ENCODE measurements around the gene GRIN2A.

Gene GRIN2A

DNA sequence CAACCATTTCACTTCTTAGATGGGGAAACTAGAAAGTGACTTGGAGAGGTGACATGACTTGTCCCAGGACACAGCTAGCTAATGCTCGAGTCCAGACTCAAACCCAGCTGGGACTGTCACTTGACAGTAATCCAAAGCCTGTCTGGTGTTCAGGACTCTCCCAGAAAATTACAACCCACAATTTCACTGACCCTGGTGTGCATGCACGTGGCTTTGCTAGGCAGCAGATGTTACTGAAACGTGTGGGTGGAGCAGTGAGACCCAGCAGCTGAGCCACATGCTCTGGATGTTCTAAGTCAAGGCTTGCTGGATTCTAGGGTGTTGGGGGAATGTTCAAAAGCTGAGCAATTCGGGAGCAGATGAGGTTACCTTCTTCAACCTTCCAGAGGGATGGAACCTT lies 364.6 kb downstream of the GRIN2A start:
- DNase-seq (ENCODE audit: low read depth): no peak

DNA sequence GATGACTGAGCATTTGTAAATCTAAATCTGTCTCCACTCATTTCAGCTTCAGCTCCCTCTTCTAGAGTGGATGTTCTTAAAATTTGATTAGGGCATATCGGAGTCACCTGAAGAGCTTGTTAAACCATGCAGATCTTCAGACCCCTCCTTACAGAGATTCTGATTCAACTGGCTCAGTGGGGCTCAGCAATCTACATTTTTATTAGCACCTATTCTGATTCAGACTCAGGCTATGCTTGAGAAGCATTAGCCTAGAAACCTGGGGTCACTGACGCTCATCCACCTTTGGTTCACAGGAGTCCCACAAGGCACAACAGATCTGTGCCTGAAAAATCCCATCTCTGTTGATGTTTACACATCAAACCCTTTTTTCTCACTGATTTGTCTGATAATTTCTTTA lies 365.6 kb downstream of the GRIN2A start:
- no peak for DNase-seq (ENCODE audit: low read depth)

DNA sequence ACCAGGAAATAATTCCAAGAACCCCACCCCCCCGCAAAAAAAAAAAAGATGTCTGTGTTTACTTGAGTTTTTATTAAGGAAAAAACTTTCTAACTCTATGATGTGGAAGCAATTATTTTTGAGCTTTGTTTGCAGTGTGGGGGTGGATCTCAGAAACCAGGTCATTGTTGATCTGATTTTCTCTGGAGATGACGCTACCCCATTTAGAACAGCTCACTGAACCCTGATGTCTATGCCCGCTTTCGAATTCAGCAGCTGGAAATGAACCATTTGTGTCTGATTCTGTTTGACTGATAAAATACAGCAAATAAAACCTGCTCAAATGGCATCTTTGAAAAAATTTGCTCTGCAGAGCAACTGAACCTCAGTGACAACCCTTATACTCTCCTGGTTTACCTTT lies 368.6 kb downstream of the GRIN2A start:
- no peak for DNase-seq (ENCODE audit: low read depth)

DNA sequence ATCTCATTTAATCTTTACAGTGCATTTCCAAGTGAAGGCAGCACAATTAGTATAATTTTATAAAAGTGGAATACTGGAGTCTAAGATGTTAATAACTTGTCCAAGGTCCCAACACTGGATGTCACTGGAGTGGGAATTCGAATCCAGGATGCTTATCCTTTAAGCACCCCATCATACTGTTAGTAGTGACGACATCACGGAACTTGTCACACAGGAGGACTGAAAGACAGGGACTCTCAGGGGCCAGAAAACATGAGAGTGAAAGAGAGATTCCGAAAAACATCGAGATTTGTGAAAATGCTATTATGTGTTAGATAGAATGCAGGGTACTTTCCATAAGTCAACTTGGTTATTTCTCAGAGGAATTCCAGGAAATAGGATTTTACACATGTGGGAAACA lies 374.0 kb downstream of the GRIN2A start:
- DNase-seq (ENCODE audit: low read depth): no peak

DNA sequence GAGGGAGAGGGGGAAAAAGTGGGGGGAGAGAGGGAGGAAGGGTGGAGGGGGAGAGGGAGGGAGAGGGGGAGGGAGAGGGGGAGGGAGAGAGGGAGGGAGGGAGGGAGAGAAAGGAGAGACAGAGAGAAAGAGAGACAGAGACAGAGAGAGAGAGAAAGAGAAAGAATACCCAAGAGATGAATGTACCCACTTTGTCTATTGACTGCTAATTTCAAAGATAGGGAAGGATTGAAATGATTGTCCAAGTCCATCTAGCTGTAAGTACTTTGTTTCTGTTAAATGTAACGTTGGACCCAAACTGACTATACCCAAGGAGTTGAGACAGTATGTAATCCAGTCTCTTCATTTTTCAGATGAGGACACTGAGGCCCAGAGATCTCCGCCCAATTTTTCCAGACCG lies 374.9 kb downstream of the GRIN2A start:
- DNase-seq (ENCODE audit: low read depth): no peak

DNA sequence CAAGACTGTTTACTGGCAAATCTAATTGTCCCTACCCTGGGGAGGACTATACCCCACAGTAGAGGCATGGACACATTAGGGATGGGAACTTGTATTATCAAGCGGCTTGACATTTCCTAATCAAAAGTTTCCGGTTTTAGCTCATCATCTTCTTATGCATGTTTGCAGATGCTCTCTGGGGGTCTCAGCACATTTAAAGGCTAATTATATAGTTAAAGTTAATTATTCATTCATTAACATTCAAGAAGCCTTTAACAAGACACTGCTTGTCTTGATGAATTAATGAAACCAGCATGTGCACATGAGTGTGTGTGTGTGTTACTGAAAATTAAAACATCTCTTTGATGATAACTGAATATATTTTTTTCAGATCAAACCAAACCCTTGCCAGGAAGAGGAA lies 377.1 kb downstream of the GRIN2A start:
- no peak for DNase-seq (ENCODE audit: low read depth)

DNA sequence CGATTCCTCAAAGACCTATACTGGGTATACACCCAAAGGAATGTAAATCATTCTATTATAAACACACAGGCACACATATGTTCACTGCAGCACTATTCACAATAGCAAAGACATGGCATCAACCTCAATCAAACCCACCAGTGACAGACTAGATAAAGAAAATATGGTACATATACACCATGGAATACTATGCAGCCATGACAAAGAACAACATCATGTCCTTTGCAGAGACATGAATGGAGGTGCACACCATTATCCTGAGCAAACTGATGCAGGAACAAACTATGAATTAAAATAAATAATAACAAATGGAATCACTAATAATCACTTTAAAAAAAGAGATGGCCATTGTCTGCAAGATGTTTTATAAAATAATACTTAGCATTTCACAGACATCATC lies 380.1 kb downstream of the GRIN2A start:
- DNase-seq (ENCODE audit: low read depth): no peak

DNA sequence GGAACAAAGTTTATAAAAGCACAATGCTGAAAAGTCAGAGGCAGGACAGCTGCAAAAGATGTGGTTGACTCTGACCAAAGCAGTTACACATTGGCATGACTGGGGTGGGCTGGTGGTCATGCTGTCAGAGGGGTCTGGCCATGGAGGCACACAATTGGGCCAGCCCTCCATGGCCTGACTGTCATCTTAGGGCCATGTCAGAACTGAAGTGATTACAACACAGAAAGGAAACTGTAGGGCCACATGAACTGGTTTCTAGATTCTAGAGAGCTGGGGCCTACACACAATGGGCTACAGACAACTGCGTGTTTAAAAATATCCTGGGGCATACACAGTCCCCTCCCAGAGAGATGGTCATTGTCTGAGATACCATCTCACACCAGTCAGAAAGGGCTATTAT lies 380.6 kb downstream of the GRIN2A start:
- DNase-seq (ENCODE audit: low read depth): no peak

DNA sequence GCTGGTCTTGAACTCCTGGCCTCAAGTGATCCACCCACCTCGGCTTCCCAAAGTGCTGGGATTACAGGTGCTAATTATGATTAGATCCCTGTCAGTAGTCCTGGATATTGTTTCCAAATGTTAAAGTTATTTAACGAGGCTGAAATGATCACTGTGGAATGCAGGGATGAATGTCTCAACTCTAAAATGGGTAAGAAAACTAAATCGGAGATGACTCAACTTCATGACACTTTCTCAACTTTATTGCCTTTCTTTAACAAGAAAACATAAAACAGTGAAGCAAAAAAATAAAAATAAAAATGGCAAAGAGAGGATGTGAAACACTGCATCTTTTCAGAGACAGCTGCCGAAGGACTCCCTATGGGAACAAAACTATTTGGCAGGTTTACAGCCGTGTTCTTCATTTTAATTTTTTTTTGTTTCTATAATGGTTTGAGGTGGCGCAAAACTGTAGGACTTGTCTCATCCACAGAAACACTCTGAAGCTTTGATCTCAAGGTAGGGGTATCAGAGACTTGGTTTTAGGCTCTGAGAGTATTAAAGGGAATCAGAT lies 382.0 kb downstream of the GRIN2A start:
- DNase-seq (ENCODE audit: low read depth): no peak

DNA sequence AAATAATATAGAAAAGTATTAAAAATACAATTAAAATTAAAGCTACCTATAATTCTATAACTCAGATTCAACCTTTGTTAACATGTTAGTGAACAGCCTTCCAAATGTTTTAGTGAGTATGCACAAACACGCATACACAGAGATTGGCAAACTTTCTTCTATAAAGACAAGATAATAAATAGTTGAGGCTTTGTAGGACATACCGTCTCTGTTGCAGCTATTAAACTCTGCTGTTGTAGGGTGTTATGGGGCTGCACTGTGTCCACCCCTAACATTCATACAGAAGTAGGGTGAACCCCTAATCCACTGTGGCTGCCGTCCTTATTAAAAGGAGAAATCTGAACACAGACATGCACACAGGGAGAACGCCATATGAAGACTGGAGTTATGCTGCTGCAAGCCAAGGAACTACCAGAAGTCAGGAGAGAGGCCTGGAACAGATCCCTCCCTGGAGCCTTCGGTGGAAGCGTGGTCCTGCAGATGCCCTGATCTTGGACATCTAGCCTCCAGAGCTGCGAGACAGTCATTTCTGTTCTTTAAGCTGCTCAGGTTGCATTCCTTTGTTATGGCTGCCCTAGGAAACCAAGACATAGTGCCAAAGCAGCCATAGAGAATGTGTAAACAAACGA lies 383.2 kb downstream of the GRIN2A start:
- no peak for DNase-seq (ENCODE audit: low read depth)

DNA sequence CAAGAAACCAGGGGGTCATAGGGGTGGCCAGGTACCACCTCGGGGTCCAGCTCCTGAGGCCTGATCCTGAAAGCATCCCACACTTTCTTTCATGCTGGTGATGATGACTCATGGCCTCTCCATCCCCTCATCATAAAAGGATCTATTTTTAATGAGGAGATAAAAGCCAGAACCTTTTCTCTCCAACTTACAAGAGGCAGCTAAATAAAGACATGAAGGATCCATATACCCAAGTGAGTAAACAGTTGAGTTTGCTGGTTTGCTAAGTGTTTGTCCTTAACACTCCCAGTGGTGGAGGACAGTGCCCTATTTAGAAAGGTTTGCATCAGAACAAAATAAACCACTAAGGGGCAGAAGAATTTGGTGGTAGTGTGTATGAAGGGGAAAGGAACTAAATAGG lies 383.8 kb downstream of the GRIN2A start:
- DNase-seq (ENCODE audit: low read depth): no peak

DNA sequence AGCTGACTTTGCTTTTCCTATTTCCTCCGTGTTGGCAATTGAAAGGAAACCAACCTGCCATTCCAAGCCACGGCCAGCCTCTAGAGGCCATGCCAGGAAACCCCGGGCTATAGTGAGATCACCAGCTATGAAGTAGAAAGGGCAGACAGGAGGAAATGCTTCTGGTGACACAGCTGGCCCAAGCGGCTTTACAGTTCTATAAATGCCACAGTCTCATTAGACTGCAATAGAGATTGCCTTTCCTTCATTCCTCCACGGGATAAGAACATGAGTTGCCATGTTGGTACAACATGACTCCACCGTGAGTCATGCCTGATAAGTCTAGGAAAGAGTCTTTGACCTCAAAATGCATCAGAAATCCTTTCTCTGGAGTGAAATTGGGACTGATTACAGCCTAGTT lies 384.9 kb downstream of the GRIN2A start:
- DNase-seq (ENCODE audit: low read depth): no peak

DNA sequence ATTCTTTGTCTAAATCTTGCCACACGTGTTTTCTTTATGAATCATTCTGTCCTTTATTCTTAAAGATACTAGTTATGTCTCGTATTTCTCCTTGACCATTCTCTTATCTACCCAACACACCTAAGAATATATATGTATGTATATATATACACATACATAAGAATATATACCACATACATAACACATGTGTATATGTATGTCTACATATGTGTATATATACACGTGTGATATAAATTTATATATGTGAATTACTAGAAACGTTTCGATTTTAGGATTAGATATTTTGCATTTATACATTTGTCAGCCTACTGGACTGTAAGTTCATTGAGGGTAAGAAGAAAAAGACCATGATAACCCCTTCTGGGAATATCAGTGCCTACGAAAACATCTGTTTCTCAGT lies 388.6 kb downstream of the GRIN2A start:
- no peak for DNase-seq (ENCODE audit: low read depth)

DNA sequence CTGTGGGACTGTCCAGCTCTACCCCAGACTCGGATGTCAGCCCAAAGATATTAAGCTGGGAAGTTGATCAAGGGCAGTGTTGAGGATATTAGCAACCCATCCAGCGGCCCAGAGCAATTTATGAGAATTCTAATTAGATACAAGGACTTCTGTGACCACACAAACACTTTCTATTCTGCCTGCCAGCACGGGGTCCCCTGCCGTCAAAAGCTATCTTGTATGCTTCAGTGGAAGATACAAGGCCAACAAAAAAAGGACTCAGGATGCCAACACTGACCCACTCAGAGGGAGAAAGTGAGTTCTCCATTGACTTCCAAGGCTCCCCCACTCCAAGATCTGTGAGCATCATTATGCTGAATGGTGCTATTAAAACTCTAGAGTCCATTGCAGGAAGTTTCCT lies 390.7 kb downstream of the GRIN2A start:
- no peak for DNase-seq (ENCODE audit: low read depth)

DNA sequence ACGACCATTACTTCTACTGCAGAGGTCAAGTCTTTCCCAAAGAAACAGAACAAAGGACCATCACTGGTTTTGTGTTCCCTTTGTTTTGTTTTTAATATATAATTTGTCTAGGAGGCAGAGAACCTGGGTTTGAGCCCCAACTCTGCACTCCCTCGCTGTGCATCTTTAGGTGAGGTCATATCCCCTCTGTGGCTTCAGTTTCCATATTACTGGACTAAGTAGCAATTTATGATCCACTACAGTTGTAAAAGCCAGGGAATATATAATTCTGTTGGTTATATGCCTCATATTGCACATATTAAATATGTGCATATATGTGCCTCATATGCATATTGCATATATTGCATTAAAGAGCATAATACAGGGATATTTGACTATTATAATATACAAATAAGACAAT lies 392.0 kb downstream of the GRIN2A start:
- no peak for DNase-seq (ENCODE audit: low read depth)

DNA sequence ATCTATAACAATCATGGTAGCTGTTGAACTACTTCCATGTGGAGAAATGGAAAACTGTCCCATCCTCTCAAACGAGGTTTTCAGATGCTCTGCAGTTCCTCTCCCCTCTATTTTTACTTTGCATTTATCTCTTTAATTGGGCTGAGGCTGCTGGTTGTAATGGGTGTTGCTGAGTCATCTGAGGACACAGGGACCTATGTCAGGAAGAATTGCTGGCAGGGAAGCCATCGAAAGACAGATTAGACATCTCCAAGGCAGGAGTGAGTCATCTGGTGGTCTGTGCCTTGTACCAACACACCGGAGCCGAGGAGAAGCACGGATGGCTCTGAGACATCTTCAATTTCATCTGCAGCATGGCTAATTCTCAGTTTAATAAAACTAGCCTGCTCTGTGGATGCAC lies 394.5 kb downstream of the GRIN2A start:
- no peak for DNase-seq (ENCODE audit: low read depth)

DNA sequence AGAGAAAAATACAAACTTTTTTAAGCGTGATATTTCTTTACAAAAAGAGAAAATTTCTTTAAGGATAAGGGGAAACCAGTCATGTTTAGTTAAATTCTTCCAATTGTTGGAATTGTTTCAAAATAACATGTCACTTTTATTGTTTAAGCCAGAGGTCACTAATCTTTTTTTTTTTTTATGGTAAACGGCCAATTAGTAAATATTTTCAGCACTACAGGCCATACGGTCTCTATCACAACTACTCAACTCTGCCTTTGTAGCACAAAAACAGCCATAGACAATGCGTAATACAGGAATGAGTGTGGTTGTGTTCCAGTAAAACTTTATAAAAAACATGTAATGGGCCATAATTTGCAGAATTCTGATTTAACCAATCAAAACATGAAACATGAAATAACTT lies 401.4 kb downstream of the GRIN2A start:
- DNase-seq (ENCODE audit: low read depth): no peak

DNA sequence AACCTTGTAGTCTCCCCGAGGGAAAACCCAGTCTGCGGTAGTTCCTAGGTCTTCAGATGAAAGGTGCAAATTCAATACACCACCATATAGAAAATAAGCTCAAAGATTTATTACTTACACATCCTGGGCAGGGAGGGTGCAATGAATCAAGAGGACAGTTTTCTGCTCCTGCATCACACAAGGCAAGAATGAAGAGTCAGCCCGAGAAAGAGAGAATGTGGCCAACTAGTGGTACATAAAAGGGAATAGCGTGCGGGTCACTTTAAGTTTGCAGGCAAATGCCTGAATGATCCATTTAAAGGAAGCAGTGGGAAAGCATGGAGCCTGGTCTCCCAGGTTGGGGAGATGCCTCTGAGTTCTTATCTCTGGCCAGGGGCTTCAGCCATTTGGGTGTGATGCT lies 403.4 kb downstream of the GRIN2A start:
- DNase-seq (ENCODE audit: low read depth): no peak

DNA sequence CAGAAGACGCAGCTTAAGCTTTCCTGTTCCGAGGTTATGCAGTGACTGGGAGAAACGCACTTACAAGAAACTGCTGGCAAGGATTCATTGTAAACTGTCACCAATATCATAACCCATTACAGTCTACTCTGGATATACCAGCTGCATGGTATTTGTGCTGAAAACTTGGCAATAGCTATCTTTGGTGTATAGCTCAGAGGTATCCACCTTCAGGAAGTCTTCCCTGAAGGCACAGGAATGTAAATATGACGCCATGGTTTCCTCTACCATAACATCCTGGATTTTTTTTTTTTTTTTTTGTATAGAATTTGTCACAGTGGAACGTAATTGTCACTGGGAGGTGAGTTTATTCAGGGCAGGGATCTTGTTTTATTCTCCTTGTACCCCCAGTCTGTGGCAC lies 406.2 kb downstream of the GRIN2A start:
- no peak for DNase-seq (ENCODE audit: low read depth)

DNA sequence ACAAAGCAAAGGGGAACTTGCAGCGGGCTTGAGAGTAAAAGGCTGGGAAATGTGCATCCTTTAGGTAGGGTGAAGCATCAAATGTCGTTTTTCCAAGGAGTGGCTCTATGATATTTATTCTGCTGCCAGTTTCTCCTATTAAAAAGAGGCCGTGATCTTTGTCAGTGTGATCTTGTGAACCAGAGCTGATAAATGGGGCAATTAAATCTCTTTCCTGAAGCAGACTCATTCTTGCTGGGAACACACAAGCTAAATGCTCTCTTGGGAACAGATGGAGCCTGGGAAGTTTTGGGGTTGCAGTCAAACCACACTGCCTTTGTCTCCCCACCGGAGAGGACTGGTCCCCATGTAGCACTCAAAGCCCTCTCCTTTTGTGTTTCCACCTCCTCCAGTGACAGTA lies 408.9 kb downstream of the GRIN2A start:
- no peak for DNase-seq (ENCODE audit: low read depth)

DNA sequence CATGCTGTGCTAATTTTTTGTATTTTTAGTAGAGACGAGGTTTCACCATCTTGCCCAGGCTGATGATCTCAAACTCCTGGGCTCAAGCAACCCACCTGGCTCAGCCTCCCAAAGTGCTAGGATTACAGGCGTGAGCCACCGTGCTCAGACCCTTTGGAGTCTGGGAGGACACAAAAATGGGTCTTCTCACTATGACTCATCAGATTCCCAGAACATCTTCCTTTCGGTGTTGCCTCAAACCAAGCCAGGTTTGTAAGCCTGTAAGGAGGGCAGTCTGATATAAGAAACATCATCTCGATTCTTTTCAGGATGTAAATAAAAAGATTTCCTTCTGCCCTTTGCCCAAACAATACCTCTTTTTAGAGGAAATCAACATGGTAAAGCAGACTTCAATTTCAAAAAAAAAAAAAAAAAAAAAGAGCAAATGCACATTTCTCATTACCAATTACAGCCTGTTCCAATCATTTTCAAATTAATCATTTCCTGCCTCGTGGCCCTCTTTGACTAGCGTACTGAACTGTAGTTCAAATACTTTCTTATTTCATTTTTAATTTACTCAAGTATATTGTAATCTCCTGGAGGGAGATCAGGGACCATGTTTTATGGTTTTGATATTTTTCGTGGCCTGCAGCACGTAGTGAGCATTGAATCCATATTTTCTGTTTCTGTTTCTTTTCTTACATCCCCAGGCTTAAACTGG lies 409.6 kb downstream of the GRIN2A start:
- DNase-seq (ENCODE audit: low read depth): no peak

DNA sequence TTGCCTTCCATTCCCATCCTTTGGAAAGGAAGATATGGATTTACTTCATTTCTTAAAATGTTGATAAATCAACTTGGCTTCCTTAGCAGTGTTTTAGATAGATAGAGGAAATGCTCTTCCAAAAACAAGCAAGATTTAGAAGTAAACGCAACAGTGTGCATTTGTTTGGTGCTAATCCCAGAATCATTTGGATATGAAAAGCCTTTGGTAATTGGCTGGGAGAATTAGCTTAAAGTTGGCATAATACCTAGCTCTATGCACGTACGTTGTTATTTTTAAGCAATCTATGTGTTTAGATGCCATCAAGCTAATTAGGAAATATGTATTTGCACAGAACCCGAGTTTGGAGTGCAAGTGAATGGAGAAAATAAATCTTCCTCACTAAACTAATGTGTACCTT lies 415.3 kb downstream of the GRIN2A start:
- no peak for DNase-seq (ENCODE audit: low read depth)

DNA sequence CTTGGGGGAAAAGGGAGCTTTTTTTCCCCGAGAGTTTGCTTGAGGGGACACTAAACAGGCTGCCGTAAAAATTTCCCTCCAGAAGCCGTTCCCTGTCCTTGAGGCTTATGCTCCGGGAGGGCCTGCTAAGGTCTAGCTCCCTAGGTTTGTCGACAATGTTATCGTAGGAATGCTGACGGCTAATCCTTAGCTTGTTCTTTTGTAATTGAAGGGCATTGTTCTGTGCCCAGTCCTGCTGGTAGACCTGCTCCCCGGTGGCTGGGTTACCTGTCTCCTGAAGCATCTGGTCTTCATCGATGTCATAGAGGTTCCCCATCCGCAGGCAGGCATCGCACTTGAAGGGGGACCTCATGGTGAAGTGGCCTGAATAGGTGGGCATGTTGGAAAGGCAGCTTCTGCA lies 418.7 kb downstream of the GRIN2A start:
- no peak for DNase-seq (ENCODE audit: low read depth)

DNA sequence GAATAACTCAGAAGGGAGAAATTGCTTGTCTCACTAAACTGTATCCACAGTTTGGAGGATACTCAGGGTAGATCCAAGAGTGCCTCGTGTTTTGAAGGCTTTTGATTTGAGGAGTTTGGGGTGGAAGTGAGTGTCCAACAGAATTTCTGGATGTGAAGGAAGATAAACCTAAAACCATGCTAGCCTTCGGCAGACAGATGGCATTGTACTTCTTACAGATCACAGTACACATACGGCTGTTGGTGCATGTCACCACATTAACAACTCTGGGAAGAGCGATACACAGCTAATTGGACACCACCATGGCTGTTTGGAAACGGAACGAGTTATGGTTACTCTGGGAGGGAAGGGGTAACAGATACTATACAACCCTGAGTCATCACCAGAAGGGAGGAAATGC lies 420.4 kb downstream of the GRIN2A start:
- DNase-seq (ENCODE audit: low read depth): no peak
